H54 (cell line): ENCODE results near the gene KIF18B.
A peak's percentile ranks its signal among the peaks of the same experiment; 100 is the strongest.

ENCODE experiments used
- DNase-seq: peaks from one replicate; pipeline ENCODE4 v3.0.0; 2011; ENCODE audit warnings: low spot score, mixed read lengths; ENCODE audit not compliant: insufficient read length
- FAIRE-seq: peaks from 3 replicates; lab custom pipeline; 2011; peaks lifted over from hg19 to GRCh38; lab: Jason Lieb, UNC
- POLR2A ChIP-seq: IDR thresholded peaks from 2 replicates; pipeline ENCODE4 v1.6.1; 2011; ENCODE audit warnings: low read depth, mild to moderate bottlenecking, low read length

The KIF18B gene

DNA sequence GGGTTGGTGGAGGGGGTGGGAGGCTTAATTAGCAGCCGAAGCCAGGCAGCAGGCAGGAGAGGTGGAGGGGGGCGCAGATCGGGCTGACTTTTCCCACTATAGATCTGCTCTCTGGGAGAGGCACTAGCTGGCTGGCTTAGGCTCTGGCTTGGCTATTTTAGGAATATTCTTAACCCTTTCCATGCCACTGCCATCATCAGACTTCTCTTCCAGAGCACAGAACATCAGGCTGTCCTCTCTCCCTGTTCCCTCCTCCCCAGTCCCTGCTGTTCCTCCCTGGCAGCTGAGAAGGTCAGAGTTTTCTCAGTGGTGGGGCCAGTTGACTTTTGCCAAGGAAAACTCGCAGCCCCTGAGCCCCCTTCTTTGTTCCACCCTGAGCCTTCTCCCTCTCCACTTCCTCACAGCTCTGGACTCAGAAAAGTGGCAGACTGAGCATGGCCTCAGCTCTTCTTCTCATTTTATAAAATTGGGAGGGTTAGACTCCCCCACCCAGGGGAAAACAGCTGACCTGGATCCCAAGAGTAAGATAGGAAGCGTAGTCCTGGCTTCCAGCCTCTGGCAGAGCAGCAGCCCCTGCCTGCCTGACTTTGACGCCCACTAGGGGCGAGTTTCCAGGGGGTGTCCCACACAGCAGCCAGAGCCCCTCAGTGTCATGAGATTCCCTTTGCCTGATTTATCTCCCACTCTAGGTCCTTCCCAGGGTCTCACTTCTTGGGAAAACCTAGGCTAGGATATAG is 30.4 kb upstream of the KIF18B start:
- DNase-seq (no peak), FAIRE-seq (no peak)
- no peak for TF ChIP-seq POLR2A

DNA sequence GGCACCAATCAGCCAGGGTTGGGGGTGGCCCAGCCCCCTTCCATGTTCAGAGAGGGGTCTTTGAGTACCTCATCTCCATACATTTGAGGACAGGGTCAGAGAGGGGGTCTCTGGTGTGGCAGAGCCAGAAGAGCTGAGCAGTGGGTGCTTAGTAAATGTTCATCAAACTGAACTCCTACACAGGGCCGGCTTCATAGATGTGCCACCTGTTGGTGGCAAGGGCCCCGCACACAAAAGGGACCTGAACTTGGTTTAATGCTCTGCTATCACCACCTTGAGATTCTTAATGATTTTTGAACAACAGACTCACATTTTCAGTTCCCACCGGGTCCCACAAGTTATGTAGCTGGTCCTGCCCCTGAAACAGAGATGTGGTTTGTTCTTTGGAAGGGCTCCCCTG is 29.5 kb upstream of the KIF18B start:
- DNase-seq (no peak), FAIRE-seq (no peak)
- TF ChIP-seq POLR2A, result no peak

DNA sequence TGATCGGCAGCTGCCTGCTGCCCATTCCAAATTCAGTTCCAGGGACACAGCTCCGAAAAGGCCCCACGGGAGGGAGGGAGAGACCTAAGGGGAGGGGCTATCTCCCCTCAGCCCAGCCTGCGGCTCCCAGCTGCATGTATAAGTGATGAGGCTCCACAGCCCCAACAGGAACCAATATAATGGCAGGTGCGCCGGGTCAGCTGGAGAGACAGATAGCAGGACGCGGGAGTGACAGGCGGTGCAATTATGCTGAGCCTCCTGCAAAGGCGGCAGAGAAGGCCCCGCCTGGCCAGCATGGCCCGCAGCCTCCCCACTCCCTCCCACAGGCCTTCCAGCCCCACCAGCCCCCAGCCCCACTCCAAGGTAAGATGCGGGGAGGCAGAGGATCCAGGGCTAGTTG is 28.6 kb upstream of the KIF18B start:
- FAIRE-seq (no peak), DNase-seq (no peak)
- TF ChIP-seq POLR2A, result no peak

DNA sequence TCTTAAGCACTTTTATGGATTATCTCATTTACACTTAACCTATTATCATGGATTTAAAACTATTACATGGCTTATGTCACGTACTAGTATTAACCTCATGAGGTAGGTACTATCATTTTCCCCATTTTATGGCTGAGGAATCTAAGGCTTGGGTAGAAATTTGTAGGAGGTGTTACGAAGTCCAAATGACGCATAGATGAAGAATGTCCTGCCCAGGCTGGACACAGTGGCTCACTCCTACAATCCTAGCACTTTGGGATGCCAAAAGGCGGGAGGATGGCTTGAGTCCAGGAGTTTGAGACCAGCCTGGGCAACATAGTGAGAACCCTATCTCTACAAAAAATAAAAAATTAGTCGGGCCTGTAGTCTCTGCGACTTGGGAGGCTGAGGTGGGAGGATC is 25.4 kb upstream of the KIF18B start:
- peak; percentile 96 for DNase-seq
- TF ChIP-seq POLR2A, result no peak
- FAIRE-seq, result peak; percentile 69

DNA sequence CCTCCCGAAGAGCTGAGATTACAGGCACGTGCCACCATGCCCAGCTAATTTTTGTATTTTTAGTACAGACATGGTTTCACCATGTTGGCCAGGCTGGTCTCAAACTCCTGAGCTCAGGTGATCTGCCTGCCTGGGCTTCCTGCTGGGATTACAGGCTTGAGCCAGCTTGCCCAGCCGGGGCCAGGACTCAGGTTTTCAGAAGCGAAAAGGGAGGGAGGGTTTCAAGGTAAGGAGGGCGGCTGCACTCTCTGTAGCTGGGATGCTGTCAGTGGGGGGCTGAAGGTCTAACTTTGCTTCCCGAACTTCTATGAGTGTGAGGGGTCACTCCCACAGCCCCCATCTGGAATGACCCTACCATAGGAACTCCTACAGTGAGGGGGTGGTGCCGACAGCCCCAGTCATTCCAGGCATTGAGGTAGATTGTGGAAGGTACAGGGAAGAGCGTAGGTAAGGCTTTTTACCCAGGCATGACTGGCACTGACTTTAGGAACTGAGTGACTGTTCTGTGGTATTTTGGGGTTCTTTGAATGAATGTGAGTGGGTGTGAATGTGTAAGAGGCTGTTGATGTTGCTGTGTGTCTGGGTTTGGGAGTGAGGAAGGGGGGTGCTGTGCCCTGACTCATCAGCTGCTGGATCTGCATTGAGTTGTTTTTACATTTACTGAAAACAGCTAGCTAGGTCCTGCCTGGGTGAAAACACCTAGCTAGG is 24.4 kb upstream of the KIF18B start:
- DNase-seq, result peak; percentile 98
- peak; percentile 69 for FAIRE-seq
- no peak for TF ChIP-seq POLR2A

DNA sequence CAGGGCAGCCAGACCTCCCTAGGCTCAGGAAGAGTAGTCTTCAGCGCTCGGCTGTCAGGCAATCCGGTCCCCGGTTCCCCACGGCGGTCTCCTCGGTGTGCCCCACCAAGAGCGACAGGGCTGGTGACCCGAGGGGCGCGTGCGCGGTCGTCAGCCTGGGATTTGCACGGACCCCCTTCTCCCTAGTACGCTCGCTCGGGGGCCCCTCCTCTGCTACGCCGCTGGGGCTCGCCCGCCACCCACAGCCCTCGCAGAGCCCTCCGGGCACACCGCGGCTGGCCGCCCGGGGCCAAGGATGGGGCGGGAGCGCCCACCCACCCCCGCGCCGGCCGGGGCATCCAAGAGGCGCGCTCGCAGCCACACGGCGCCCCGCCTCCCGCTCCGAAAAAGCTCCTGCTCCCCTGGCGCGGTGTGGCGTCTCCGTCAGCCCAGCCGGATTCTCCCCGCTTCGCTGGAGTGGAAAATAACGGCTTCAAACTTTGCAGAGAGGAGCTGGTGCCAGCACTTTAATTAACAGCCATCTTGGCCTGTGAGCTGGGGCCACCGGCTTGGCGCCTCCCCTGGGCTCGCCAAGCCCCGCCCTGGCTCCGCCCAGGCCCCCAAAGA is 22.7 kb upstream of the KIF18B start:
- TF ChIP-seq POLR2A, result peak; percentile 48; the same call in 1 of the 2 replicates
- DNase-seq (peak; percentile 91), FAIRE-seq (no peak)

DNA sequence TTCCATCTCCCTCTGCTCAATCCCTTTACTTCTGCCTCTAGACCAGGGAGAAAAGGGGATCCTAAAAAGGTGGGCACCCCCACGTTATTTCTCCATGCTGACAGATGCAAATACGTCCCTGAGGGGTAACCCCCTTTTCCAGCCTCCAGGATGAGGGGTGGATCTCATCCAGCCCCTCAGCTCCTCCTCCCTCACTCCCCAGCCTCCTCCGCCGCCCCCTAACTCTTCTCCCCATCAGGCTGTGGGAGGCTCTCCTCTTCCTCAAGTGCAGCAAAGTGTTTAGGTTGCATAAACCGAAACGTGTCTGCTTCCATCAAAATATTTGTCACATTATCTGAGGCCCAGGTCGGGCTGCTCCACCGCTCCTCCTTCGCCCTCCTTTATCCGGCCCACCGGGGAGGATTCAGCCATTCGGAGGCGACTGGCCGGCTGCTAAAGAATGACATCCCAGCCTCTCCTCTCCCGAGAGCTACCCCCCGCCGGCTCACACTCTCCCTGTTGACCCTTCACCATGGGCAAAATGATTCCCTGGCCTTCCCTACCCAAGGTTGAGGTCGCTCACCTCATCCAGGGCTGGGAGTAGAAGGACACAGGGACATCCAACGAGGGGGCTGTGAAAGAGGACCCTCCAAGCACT is 21.7 kb upstream of the KIF18B start:
- TF ChIP-seq POLR2A, result no peak
- FAIRE-seq (no peak), DNase-seq (no peak)

DNA sequence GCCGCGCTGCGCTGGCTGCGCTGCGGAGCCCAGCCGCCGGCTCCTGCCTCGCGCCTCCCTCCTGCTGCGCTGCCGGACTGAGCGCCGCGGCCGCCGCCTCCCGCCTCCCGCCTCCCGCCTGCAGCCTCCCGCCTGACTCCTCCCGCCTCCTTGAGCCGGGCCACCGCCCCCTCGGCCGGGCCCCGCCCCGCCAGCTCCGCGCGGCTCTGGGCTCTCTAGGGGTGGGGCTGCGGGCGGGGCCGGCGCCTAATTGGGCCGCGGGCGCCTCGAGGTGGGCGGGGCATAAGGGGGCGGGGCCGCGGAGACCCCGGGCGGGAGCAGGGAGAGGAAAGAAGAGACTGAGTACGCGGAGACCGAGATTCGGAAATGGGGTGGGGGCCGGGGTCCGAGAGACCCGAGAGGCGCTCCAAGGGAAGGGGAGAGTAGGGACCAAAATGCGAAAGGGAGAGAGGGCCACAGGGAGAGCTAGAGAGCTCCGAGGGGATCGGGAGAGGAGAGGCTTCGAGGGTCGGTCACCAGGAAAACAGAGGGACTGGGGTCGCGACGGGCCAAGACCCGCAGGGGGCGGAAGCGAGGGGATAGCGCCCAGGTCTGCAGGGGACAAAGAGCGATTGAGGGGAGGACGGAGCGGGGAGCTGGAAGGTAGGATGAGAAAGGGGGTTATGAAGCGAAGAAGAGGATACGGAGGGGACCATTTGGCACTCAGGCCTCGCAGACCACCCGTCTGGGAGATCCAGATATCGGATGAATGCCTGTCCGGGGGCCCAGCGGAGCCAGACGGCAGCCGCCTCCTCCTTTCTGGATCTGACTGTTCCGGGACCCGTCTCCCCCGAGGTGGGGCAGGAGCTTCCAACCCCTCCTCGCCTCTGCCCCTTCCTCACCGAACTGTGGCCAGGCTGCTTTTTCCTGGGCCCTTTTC is 20.9 kb upstream of the KIF18B start, which contains the start of gene C1QL1:
Gene C1QL1, minus strand, starts transcription at position 79 of the 919 bp plus-strand sequence. CDS start 255 bp downstream, outside the sequence.
- peak; percentile 83 for TF ChIP-seq POLR2A
- no peak for FAIRE-seq
- peak; percentile 100 for DNase-seq

DNA sequence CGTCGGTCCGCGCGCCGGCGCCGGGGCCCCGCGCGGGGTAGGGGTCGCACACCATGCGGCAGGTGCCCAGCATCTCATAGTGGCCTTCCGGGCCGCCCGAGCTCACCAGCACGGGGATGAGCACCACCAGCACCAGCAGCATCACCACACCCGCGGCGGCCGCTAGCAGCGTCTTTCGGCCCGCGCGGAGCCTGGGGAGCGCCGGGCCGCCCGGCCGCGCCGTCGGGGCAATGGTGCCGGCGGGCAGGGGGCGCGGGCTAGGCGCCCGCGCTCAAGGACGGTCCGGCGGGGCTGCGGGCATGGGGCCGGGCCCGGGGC is 20.3 kb upstream of the KIF18B start:
- no peak for FAIRE-seq
- TF ChIP-seq POLR2A, result no peak

DNA sequence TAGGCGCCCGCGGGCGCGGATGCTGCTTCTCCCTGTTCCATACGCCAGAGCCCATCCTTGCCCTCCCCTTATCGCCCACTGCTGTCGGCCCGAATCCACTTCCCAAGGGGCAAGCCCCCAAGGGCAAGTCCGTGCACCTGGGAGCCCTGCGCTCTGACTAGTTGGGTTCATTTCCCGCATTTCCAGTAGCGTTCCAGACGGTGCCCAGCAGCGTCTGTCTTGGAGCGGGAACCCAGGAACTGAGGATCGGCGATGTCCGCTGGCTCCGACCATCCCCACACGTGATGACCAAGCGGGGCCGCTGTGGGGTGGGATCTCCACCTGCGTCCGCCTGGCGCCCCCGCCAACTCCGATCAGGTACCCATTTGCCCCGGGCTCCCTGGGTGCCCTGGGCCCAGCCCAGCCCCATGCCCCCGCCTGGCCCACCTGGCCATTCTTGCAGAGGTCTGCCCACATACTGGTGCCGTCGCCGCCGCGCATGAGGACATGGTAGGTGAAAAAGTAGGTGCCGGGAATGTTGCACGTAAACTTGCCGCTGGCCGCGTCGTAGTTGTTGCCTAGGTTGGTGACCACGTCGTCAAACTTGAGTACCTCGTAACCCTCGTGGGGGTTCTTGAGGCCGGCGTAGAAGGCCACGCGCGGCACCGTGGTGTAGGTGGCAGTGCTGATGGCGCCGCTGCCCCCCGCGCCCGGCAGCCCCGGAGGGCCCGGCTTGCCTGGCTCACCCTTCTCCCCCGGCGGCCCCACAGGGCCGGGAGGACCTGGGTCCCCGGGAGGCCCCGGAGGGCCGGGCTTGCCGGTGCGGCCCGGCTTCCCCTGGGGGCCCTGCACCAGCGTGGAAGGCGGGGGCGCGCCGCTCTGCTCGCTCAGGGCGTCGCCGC is 19.7 kb upstream of the KIF18B start:
- TF ChIP-seq POLR2A, result no peak
- FAIRE-seq (no peak), DNase-seq (no peak)

More for the DNA sequence above, 20.3 kb upstream of the KIF18B start:
- DNase-seq, result no peak

DNA sequence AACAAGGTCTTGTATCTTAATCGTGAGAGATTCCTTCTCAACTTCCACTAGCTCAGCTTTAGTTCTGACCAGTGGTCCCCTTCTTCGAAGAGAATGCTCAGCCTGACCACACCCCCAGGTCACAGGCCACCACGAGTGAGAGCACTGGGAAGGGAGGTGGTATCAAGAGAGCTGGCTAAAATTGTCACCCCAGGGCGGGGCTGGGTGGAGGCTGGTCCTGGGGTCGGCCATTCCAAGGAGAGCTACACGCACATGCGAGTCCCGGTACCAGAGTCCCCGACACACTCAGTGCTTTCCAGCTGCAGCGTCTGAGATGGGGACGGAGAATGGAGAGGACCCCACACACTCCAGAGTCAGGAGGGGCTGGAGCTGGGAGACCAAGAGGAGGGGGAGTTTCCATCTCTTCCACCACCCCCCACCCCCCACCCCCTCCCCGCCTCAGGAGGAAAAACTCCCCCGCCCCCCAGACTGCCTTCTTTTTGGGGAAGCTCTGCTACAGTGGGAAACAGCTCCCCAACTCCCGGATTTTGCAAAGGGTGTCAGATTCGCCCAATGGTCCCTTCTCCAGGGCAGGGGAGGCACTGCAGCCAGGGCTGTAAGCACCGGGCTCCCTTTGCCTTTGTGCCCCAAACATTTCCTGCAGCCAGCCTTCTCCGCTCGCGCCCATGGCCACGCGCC is 18.9 kb upstream of the KIF18B start:
- no peak for FAIRE-seq
- no peak for TF ChIP-seq POLR2A
- DNase-seq, result no peak
